ENCODE measurements around the gene GRXCR1.
A peak's percentile ranks its signal among the peaks of the same experiment; 100 is the strongest.

The GRXCR1 gene

GRCh38 chr4:42905591-42905990 is 13.1 kb downstream of the GRXCR1 start:
- no peak for TF ChIP-seq EZH2phosphoT487 (IDR thresholded peaks at IDR 0.05; ENCODE audit: borderline replicate concordance)
- TF ChIP-seq, protein P1, sequence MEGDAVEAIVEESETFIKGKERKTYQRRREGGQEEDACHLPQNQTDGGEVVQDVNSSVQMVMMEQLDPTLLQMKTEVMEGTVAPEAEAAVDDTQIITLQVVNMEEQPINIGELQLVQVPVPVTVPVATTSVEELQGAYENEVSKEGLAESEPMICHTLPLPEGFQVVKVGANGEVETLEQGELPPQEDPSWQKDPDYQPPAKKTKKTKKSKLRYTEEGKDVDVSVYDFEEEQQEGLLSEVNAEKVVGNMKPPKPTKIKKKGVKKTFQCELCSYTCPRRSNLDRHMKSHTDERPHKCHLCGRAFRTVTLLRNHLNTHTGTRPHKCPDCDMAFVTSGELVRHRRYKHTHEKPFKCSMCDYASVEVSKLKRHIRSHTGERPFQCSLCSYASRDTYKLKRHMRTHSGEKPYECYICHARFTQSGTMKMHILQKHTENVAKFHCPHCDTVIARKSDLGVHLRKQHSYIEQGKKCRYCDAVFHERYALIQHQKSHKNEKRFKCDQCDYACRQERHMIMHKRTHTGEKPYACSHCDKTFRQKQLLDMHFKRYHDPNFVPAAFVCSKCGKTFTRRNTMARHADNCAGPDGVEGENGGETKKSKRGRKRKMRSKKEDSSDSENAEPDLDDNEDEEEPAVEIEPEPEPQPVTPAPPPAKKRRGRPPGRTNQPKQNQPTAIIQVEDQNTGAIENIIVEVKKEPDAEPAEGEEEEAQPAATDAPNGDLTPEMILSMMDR (conservative IDR thresholded peaks at IDR 0.05; ENCODE audit: low read length), result no peak

DNA sequence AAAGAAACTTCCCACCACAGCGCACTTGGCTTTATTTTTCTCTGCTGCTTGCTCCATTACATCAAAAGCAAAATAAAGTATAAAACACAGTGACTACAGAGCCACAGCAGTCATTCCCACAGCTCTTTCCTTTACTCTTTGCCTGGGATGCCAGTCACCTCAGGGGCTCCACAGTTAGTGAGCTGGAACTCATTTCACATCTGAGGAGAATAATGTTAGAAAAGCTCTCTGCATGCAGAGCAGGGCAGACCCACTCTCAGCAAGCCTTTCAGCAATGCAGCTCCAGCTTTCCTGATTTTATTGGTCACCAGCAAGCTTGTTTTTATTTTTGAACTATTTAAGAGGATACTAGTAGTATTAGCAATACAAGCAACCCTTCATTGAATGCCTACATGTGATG is 13.8 kb downstream of the GRXCR1 start:
- Histone ChIP-seq H3K9me2 (replicated peaks; ENCODE audit: low read depth, low read length) (no peaks in the 10 kb centered on the region), H3K9ac (ENCODE audit: low read depth, low read length, poor library complexity, severe bottlenecking) (no peak overlapping the region), H3K36me3 (ENCODE audit: insufficient read depth, low read length) (no peaks in the 10 kb centered on the region), H3K4me2 (ENCODE audit: low read depth, low read length, poor library complexity, severe bottlenecking) (no peak overlapping the region), H3K4me1 (ENCODE audit: insufficient read depth, low read length, poor library complexity, severe bottlenecking) (no peaks in the 10 kb centered on the region), H3K79me2 (ENCODE audit: insufficient read depth, low read length) (no peaks in the 10 kb centered on the region), H4K20me1 (ENCODE audit: insufficient read depth, low read length, poor library complexity, severe bottlenecking) (no peaks in the 10 kb centered on the region), H2AFZ (ENCODE audit: low read length) (no peak overlapping the region), H3F3A (ENCODE audit: low read depth) (no peaks in the 10 kb centered on the region), H3K9me3 (ENCODE audit: insufficient read depth, low read depth, low read length) (no peaks in the 10 kb centered on the region), H3K27me3 (ENCODE audit: insufficient read depth, low read length, poor library complexity, severe bottlenecking) (no peaks in the 10 kb centered on the region), H3K4me3 (ENCODE audit: low read length, poor library complexity, severe bottlenecking) (no peak overlapping the region)
- TF ChIP-seq, protein P1 (conservative IDR thresholded peaks at IDR 0.05; ENCODE audit: low read length), result no peak
- no peak for TF ChIP-seq EZH2phosphoT487 (IDR thresholded peaks at IDR 0.05; ENCODE audit: borderline replicate concordance)

More at GRCh38 chr4:42905591-42905990, 13.1 kb downstream of the GRXCR1 start:
- Histone ChIP-seq H4K20me1 (ENCODE audit: insufficient read depth, low read length, poor library complexity, severe bottlenecking) (no peaks in the 10 kb centered on the region), H3K79me2 (ENCODE audit: insufficient read depth, low read length) (no peaks in the 10 kb centered on the region), H3K4me3 (ENCODE audit: low read length, poor library complexity, severe bottlenecking) (no peak overlapping the region), H3K9ac (ENCODE audit: low read depth, low read length, poor library complexity, severe bottlenecking) (no peak overlapping the region), H3K4me2 (ENCODE audit: low read depth, low read length, poor library complexity, severe bottlenecking) (no peak overlapping the region), H3K27me3 (ENCODE audit: insufficient read depth, low read length, poor library complexity, severe bottlenecking) (no peaks in the 10 kb centered on the region), H3K36me3 (ENCODE audit: insufficient read depth, low read length) (no peaks in the 10 kb centered on the region), H2AFZ (ENCODE audit: low read length) (no peak overlapping the region), H3K9me2 (replicated peaks; ENCODE audit: low read depth, low read length) (no peaks in the 10 kb centered on the region), H3F3A (ENCODE audit: low read depth) (no peaks in the 10 kb centered on the region), H3K4me1 (ENCODE audit: insufficient read depth, low read length, poor library complexity, severe bottlenecking) (no peaks in the 10 kb centered on the region), H3K9me3 (ENCODE audit: insufficient read depth, low read depth, low read length) (no peaks in the 10 kb centered on the region)

DNA sequence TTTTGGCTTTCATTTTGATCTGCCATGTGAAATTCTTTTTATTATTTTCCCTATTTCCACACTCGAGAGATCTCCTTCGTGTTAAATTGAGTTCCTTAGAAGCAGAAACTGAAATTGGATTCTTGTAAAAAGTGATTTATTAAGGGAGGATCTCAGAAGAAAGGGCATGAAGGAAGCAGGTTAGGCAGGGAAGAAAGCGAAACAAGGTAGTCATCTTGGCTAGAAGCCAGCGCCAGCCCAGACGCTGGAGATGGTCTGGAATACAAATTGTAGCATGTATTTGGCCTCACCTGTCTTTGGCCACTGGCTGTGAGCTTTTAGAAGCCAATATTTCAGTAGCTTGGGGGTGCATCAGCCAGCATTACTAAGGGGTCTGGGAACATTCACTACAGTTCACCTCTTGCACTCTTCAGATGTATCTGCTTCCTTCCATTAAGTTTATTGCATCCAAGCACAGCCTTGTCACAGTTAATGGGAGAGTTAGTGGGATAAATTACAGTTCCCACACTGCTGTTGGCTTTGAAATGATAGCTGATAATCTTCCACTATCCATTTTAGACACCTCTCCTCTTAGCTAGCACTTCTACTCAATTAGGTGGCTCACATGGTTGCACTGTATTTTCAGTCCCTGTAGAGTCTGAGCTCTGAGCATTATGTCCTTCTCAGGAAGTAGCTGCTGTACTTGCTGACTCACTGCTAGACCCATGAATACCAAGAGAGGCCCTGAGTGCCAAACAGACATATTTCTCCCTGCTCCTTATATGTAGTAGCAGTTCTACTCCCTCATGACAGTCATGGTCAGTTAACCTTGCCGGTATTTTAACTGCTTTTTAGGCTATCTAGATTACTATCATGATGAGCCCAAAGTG is 14.6 kb downstream of the GRXCR1 start:
- H3K4me1 ChIP-seq (ENCODE audit: insufficient read depth, low read length, poor library complexity, severe bottlenecking), result no peaks in the 10 kb centered on the region
- no peak overlapping the region for H3K4me3 ChIP-seq (ENCODE audit: low read length, poor library complexity, severe bottlenecking)
- H3K79me2 ChIP-seq (ENCODE audit: insufficient read depth, low read length), result no peaks in the 10 kb centered on the region
- H3K9me2 ChIP-seq (replicated peaks; ENCODE audit: low read depth, low read length), result no peaks in the 10 kb centered on the region; the same call in 1 of the 2 replicates
- H3K27me3 ChIP-seq (ENCODE audit: insufficient read depth, low read length, poor library complexity, severe bottlenecking), result no peaks in the 10 kb centered on the region
- H3K36me3 ChIP-seq (ENCODE audit: insufficient read depth, low read length), result no peaks in the 10 kb centered on the region
- H2AFZ ChIP-seq (ENCODE audit: low read length), result peak overlapping the region; percentile 63
- H3K4me2 ChIP-seq (ENCODE audit: low read depth, low read length, poor library complexity, severe bottlenecking), result peak overlapping the region; percentile 21
- no peaks in the 10 kb centered on the region for H3F3A ChIP-seq (ENCODE audit: low read depth)
- no peak overlapping the region for H3K9ac ChIP-seq (ENCODE audit: low read depth, low read length, poor library complexity, severe bottlenecking)
- no peaks in the 10 kb centered on the region for H4K20me1 ChIP-seq (ENCODE audit: insufficient read depth, low read length, poor library complexity, severe bottlenecking)
- TF ChIP-seq, protein P1 (conservative IDR thresholded peaks at IDR 0.05; ENCODE audit: low read length), result no peak
- TF ChIP-seq EZH2phosphoT487 (IDR thresholded peaks at IDR 0.05; ENCODE audit: borderline replicate concordance), result no peak
- H3K9me3 ChIP-seq (ENCODE audit: insufficient read depth, low read depth, low read length), result no peaks in the 10 kb centered on the region

Measured in Loucy (cell line).